HG03135 (cell line): ENCODE data around the gene RNF220.

Source experiments
- ATAC-seq: cut with Tn5 transposase; IDR thresholded peaks from one replicate; pipeline ENCODE4 v1.9.1; 2021; ENCODE audit warnings: mild to moderate bottlenecking, moderate library complexity; ENCODE audit not compliant: unreplicated experiment

RNF220 gene

GRCh38 chr1:44405031-44405797 lies at the start of gene RNF220:
Gene RNF220, plus strand, starts transcription at chr1:44405255.
- no peak for ATAC-seq

GRCh38 chr1:44355582-44356305 lies 49.3 kb upstream of the RNF220 start:
- ATAC-seq = no peak

- no peak for ATAC-seq
These were observed 47.3 kb upstream of the RNF220 start for GRCh38 chr1:44357710-44358109.

GRCh38 chr1:44359234-44359935 lies 45.7 kb upstream of the RNF220 start:
- no peak for ATAC-seq

- no peak for ATAC-seq
These were observed 43.6 kb upstream of the RNF220 start for GRCh38 chr1:44361478-44361877.

GRCh38 chr1:44366371-44366975 lies 38.6 kb upstream of the RNF220 start:
- no peak for ATAC-seq

- ATAC-seq = no peak
These were observed 37.1 kb upstream of the RNF220 start for GRCh38 chr1:44367944-44368343.

GRCh38 chr1:44368471-44369151 lies 36.4 kb upstream of the RNF220 start:
- ATAC-seq = no peak

GRCh38 chr1:44371206-44371605 lies 33.8 kb upstream of the RNF220 start:
- ATAC-seq = no peak

- ATAC-seq = no peak
These were observed 29.5 kb upstream of the RNF220 start for GRCh38 chr1:44375547-44375946.

- no peak for ATAC-seq
These were observed 26.9 kb upstream of the RNF220 start for GRCh38 chr1:44377925-44378784.

- ATAC-seq = no peak
These were observed 24.3 kb upstream of the RNF220 start for GRCh38 chr1:44380666-44381177.

- no peak for ATAC-seq
These were observed 16.5 kb upstream of the RNF220 start for GRCh38 chr1:44388551-44388950.

- no peak for ATAC-seq
These were observed 15.6 kb upstream of the RNF220 start for GRCh38 chr1:44389437-44389836.

GRCh38 chr1:44390277-44390676 lies 14.8 kb upstream of the RNF220 start:
- no peak for ATAC-seq

GRCh38 chr1:44401256-44402228 lies 3.5 kb upstream of the RNF220 start:
- no peak for ATAC-seq

GRCh38 chr1:44405798-44406736 lies 1.0 kb downstream of the RNF220 start:
- no peak for ATAC-seq
